OCI-LY1 (cell line): ENCODE measurements around the gene AAGAB.

Source experiments
- H2AFZ ChIP-seq: fragments of 200-600 bp; sonication (generic), shearing (Covaris generic); 2 replicates; pipeline ENCODE4 v1.6.0; 2014; ENCODE audit warnings: antibody characterized with exemption, mild to moderate bottlenecking, low read length
- H3F3A ChIP-seq: fragments of 200-600 bp; sonication (generic), shearing (Covaris generic); 2 replicates; pipeline ENCODE4 v1.6.0; 2014; ENCODE audit warnings: mild to moderate bottlenecking, antibody characterized with exemption, low read length, moderate library complexity; ENCODE audit not compliant: insufficient read depth
- H3K27ac ChIP-seq: fragments of 200-600 bp; sonication (generic); 2 replicates; pipeline ENCODE4 v1.5.1; 2014; ENCODE audit warnings: low read length, mixed run types, mild to moderate bottlenecking, low read depth; ENCODE audit not compliant: poor library complexity, severe bottlenecking
- H3K27me3 ChIP-seq: fragments of 200-600 bp; sonication (generic); 2 replicates; pipeline ENCODE4 v1.6.0; 2014; ENCODE audit warnings: antibody characterized with exemption, mild to moderate bottlenecking, low read length, moderate library complexity; ENCODE audit not compliant: insufficient read depth
- H3K36me3 ChIP-seq: fragments of 200-600 bp; sonication (generic); 2 replicates; pipeline ENCODE4 v1.6.1; 2014; ENCODE audit warnings: mild to moderate bottlenecking, antibody characterized with exemption, low read length, moderate library complexity, mixed read lengths; ENCODE audit not compliant: insufficient read depth
- H3K4me1 ChIP-seq: fragments of 200-600 bp; sonication (generic); 2 replicates; pipeline ENCODE4 v1.5.1; 2014; ENCODE audit warnings: mild to moderate bottlenecking, low read length, moderate library complexity; ENCODE audit not compliant: insufficient read depth, severe bottlenecking
- H3K4me2 ChIP-seq: fragments of 200-600 bp; sonication (generic), shearing (Covaris generic); 2 replicates; pipeline ENCODE4 v1.6.1; 2014; ENCODE audit warnings: low read length
- H3K4me3 ChIP-seq: fragments of 200-600 bp; sonication (generic); 2 replicates; pipeline ENCODE4 v1.5.1; 2014; ENCODE audit warnings: low read length, low read depth, mild to moderate bottlenecking, mixed read lengths; ENCODE audit not compliant: poor library complexity, severe bottlenecking
- H3K79me2 ChIP-seq: fragments of 200-600 bp; shearing (Covaris generic); 2 replicates; pipeline ENCODE4 v1.6.1; 2016; ENCODE audit warnings: mixed run types, low read length, mixed read lengths; ENCODE audit not compliant: insufficient read depth
- H3K9ac ChIP-seq: fragments of 200-600 bp; sonication (generic), shearing (Covaris generic); 2 replicates; pipeline ENCODE4 v1.6.1; 2014; ENCODE audit warnings: mild to moderate bottlenecking, low read length, mixed read lengths
- H3K9me2 ChIP-seq: fragments of 200-600 bp; sonication (generic), shearing (Covaris generic); 2 replicates; pipeline ENCODE4 v1.6.1; 2014; ENCODE audit warnings: low read depth, mild to moderate bottlenecking, low read length, mixed read lengths
- H3K9me3 ChIP-seq: fragments of 200-600 bp; shearing (Covaris generic); 2 replicates; pipeline ENCODE4 v1.6.1; 2014; ENCODE audit warnings: low read length, mixed read lengths
- H4K20me1 ChIP-seq: fragments of 200-600 bp; sonication (generic), shearing (Covaris generic); 2 replicates; pipeline ENCODE4 v1.6.0; 2016; ENCODE audit warnings: mild to moderate bottlenecking, low read length; ENCODE audit not compliant: insufficient read depth
- CTCF ChIP-seq: fragments of 200-600 bp; sonication (generic), shearing (Covaris generic); IDR thresholded peaks from 2 replicates; pipeline ENCODE4 v1.5.1; 2017; ENCODE audit warnings: mild to moderate bottlenecking, antibody characterized with exemption, low read length, moderate library complexity, mixed read lengths
- EZH2 ChIP-seq: fragments of 200-600 bp; sonication (generic), shearing (Covaris generic); IDR thresholded peaks from 2 replicates; pipeline ENCODE4 v1.8.0; 2017; ENCODE audit warnings: borderline replicate concordance, mixed run types, mild to moderate bottlenecking, antibody characterized with exemption, low read length, moderate library complexity, mixed read lengths

AAGAB gene

GRCh38 chr15:67181221-67181639 is 73.2 kb downstream of the AAGAB start:
- Histone ChIP-seq H3K4me3 (no peak overlapping the region), H3K9ac (no peak overlapping the region), H3K36me3 (peaks cover 68% of the 10 kb centered on the region), H3K79me2 (no peaks in the 10 kb centered on the region), H3K9me3 (no peaks in the 10 kb centered on the region), H3K27me3 (no peaks in the 10 kb centered on the region), H3K4me1 (peaks cover 13% of the 10 kb centered on the region), H3F3A (no peaks in the 10 kb centered on the region), H3K9me2 (no peaks in the 10 kb centered on the region), H2AFZ (no peak overlapping the region), H3K27ac (no peak overlapping the region), H3K4me2 (no peak overlapping the region), H4K20me1 (no peaks in the 10 kb centered on the region)
- TF ChIP-seq CTCF (peak; percentile 32; the same call in 1 of the 2 replicates), EZH2 (no peak)

DNA sequence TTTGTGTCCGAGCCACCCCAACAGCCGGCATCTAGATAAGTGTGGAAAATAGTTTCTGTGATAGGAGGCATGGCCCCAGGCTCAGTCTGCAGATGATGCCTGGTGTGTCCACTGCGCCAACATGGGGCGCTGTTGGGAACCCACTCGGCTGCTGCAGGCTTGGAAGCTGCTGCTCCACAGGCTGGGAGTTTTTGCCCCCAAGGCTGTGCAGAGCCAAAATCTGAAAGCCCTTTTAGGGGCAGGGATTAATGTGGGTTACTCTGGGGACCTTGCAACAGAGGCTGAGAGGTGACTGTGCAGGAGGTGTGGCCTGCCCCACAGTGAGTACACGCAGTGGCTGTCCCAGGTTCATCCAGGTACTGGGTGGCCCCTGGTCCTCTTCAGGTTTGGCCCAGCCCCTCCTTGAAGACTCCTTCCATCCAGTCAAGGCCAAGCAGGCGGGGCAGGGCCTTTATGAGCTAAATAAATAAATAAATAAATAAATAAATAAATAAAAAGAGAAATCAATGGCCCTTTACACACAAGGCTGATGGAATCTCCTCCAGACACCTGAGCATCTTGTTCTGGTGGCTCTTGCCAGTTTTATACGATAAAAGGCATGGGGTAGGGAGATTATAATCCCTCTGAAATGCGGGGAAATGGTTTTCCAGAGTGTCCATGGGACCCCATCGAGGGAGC is 73.8 kb downstream of the AAGAB start:
- Histone ChIP-seq H3K4me3 (no peak overlapping the region), H3K9ac (no peak overlapping the region), H3F3A (no peaks in the 10 kb centered on the region), H2AFZ (no peak overlapping the region), H3K79me2 (no peaks in the 10 kb centered on the region), H3K36me3 (peaks cover 70% of the 10 kb centered on the region), H3K27me3 (no peaks in the 10 kb centered on the region), H4K20me1 (no peaks in the 10 kb centered on the region), H3K4me1 (peaks cover 12% of the 10 kb centered on the region), H3K27ac (no peak overlapping the region), H3K9me2 (no peaks in the 10 kb centered on the region), H3K4me2 (no peak overlapping the region), H3K9me3 (no peaks in the 10 kb centered on the region)
- TF ChIP-seq EZH2 = no peak
- peak; percentile 34; the same call in 1 of the 2 replicates for TF ChIP-seq CTCF

- Histone ChIP-seq H3K4me2 (no peak overlapping the region), H3K4me3 (no peak overlapping the region), H2AFZ (no peak overlapping the region), H3K9me2 (no peaks in the 10 kb centered on the region), H3K27me3 (no peaks in the 10 kb centered on the region), H4K20me1 (no peaks in the 10 kb centered on the region), H3K9ac (no peak overlapping the region), H3K36me3 (peaks cover 67% of the 10 kb centered on the region), H3K79me2 (no peaks in the 10 kb centered on the region), H3F3A (no peaks in the 10 kb centered on the region), H3K9me3 (no peaks in the 10 kb centered on the region), H3K4me1 (peaks cover 8% of the 10 kb centered on the region), H3K27ac (no peak overlapping the region)
- TF ChIP-seq CTCF (no peak), EZH2 (no peak)
Observed at GRCh38 chr15:67180035-67180434, 74.4 kb downstream of the AAGAB start.
